HCT116 (cell line): ENCODE data around the gene ESPL1. TPM values are rescaled to one million over a fixed set of nuclear protein-coding genes. Genes with fewer than 3 reads are reported as not detected.

Experiments used
- ATAC-seq: fragments of 200-7000 bp; cut with Tn5 transposase; 2 replicates; pipeline ENCODE4 v1.9.1; 2020; ENCODE audit warnings: mild to moderate bottlenecking, moderate library complexity
- BruUV-seq: library from RNA; stranded (reverse); fragments of 400-500 nt; replicated peaks from 2 replicates; lab custom pipeline; 2021; lab: Mats Ljungman, UMichigan
- CTCF ChIA-PET: fragments of 300-600 bp; sonication (Branson Sonifier 250); formaldehyde crosslinking; loops from one replicate; lab custom pipeline; 2021; ENCODE audit warnings: antibody characterized with exemption; lab: Charles Lee
- POLR2A ChIA-PET: fragments of 300-600, 350-600 bp; sonication (Branson Sonifier 250); formaldehyde crosslinking; loops from one replicate; lab custom pipeline; 2021; ENCODE audit warnings: antibody characterized with exemption; lab: Charles Lee
- RAD21 ChIA-PET, 2 experiments: fragments of 300-600 bp; sonication (Branson Sonifier 250); formaldehyde crosslinking; loops; one replicate each; lab custom pipeline; 2023; ENCODE audit warnings: low total read pairs in 2 of 2; ENCODE audit not compliant: uncharacterized antibody in 2 of 2, unreplicated experiment in 2 of 2, low non-redundant PET in 1 of 2; lab: Charles Lee
- DNase-seq: peaks from one replicate; pipeline ENCODE4 v3.0.0-alpha.2; 2010; ENCODE audit warnings: low read depth, low spot score
- H2AFZ ChIP-seq: fragments of 200-600 bp; shearing (Covaris generic), sonication (generic); 2 replicates; pipeline ENCODE4 v1.6.1; 2017; ENCODE audit warnings: low read depth, mixed run types, mixed read lengths, antibody characterized with exemption, low read length; ENCODE audit not compliant: poor library complexity, severe bottlenecking
- H3K27ac ChIP-seq: 2 replicates; pipeline ENCODE4 v1.5.1; 2012; ENCODE audit warnings: low read depth, low read length
- H3K27me3 ChIP-seq: fragments of 200-600 bp; sonication (generic); 2 replicates; pipeline ENCODE4 v1.6.1; 2016; ENCODE audit warnings: mixed run types, low read length, mixed read lengths; ENCODE audit not compliant: insufficient read depth
- H3K36me3 ChIP-seq, 2 experiments: fragments of 200-500 bp in 1 of 2; fragments of 200-600 bp in 1 of 2; sonication (Bioruptor generic) in 1 of 2; sonication (generic) in 1 of 2; 2 replicates each; pipeline versions ENCODE4 v1.5.1 to v1.6.1; 2014 to 2016; ENCODE audit warnings: low read length in 2 of 2, inconsistent platforms in 1 of 2, mixed read lengths in 1 of 2, mixed run types in 1 of 2; ENCODE audit not compliant: insufficient read depth in 2 of 2, control insufficient read depth in 1 of 2
- H3K4me1 ChIP-seq, 2 experiments: fragments of 200-600 bp in 1 of 2; sonication (generic) in 1 of 2; 2 replicates each; pipeline versions ENCODE4 v1.5.1 to v1.6.1; 2012 to 2017; ENCODE audit warnings: low read length in 2 of 2, inconsistent platforms in 1 of 2, mild to moderate bottlenecking in 1 of 2, mixed read lengths in 1 of 2, mixed run types in 1 of 2, moderate library complexity in 1 of 2; ENCODE audit not compliant: insufficient read depth in 2 of 2, control insufficient read depth in 1 of 2
- H3K4me2 ChIP-seq: fragments of 200-600 bp; sonication (generic); 2 replicates; pipeline ENCODE4 v1.6.1; 2017; ENCODE audit warnings: mixed run types, low read length, mixed read lengths
- H3K4me3 ChIP-seq, 2 experiments: fragments of 200-600 bp in 1 of 2; sonication (generic) in 1 of 2; replicated peaks in 1 of 2; 2 replicates each; pipeline ENCODE4 v1.5.1; 2011 to 2016; ENCODE audit warnings: low read length in 2 of 2, control low read depth in 1 of 2, low read depth in 1 of 2, mild to moderate bottlenecking in 1 of 2, mixed read lengths in 1 of 2, mixed run types in 1 of 2
- H3K79me2 ChIP-seq: fragments of 200-600 bp; sonication (generic); 2 replicates; pipeline ENCODE4 v1.6.1; 2017; ENCODE audit warnings: mild to moderate bottlenecking, mixed run types, low read length, moderate library complexity, mixed read lengths; ENCODE audit not compliant: insufficient read depth
- H3K9ac ChIP-seq: fragments of 200-600 bp; sonication (generic); 2 replicates; pipeline ENCODE4 v1.6.1; 2016; ENCODE audit warnings: low read length, mixed read lengths
- H3K9me2 ChIP-seq: fragments of 200-600 bp; sonication (generic), shearing (Covaris generic); 2 replicates; pipeline ENCODE4 v1.6.1; 2017; ENCODE audit warnings: mixed run types, mild to moderate bottlenecking, moderate library complexity; ENCODE audit not compliant: insufficient read depth
- H3K9me3 ChIP-seq, 2 experiments: fragments of 200-500 bp in 1 of 2; fragments of 200-600 bp in 1 of 2; sonication (Bioruptor generic) in 1 of 2; sonication (generic) in 1 of 2; 2 replicates each; pipeline ENCODE4 v1.6.1; 2014 to 2017; ENCODE audit warnings: low read length in 2 of 2, mixed read lengths in 2 of 2, inconsistent platforms in 1 of 2, low read depth in 1 of 2, mild to moderate bottlenecking in 1 of 2, mixed run types in 1 of 2, moderate library complexity in 1 of 2; ENCODE audit not compliant: control insufficient read depth in 1 of 2, insufficient read depth in 1 of 2
- H4K20me1 ChIP-seq: fragments of 200-600 bp; sonication (generic), shearing (Covaris generic); 2 replicates; pipeline ENCODE4 v1.6.1; 2017; ENCODE audit warnings: mixed run types, mild to moderate bottlenecking, moderate library complexity; ENCODE audit not compliant: insufficient read depth
- ATF3 ChIP-seq: IDR thresholded peaks from 2 replicates; pipeline ENCODE4 v1.6.1; 2012
- EGR1 ChIP-seq: IDR thresholded peaks from 2 replicates; pipeline ENCODE4 v1.6.1; 2012; ENCODE audit warnings: low read depth
- EZH2 ChIP-seq: fragments of 200-600 bp; sonication (generic); IDR thresholded peaks from 2 replicates; pipeline ENCODE4 v1.6.1; 2017; ENCODE audit warnings: antibody characterized with exemption, mixed run types
- MAX ChIP-seq: IDR thresholded peaks from 2 replicates; pipeline ENCODE4 v1.6.1; 2012
- RAD21 ChIP-seq: IDR thresholded peaks from 2 replicates; pipeline ENCODE4 v1.6.1; 2012; ENCODE audit warnings: low read depth, mild to moderate bottlenecking
- REST ChIP-seq: IDR thresholded peaks from 2 replicates; pipeline ENCODE4 v1.6.1; 2012; ENCODE audit warnings: low read depth
- SRF ChIP-seq: IDR thresholded peaks from 2 replicates; pipeline ENCODE4 v1.6.1; 2012; ENCODE audit warnings: low read depth
- intact Hi-C: fragments of 100-400 bp; cut with micrococcal nuclease; formaldehyde crosslinking; loops from 2 replicates; pipeline ENCODE4 v1.10.0; 2022
- total RNA-seq: library from RNA; stranded (reverse); gene quantifications from one replicate; pipeline ENCODE4 v1.2.1, GENCODE V29; 2021; ENCODE audit not compliant: unreplicated experiment

ESPL1 gene
- total RNA-seq, 1 experiment from 2014 or later, result 50.3 TPM

- H3K27me3 ChIP-seq, result no peaks in the 10 kb centered on the region
- H4K20me1 ChIP-seq, result no peaks in the 10 kb centered on the region
- no peaks in the 10 kb centered on the region for H3K9me2 ChIP-seq
- no TSS peak for BruUV-seq
- TF ChIP-seq MAX, result no peak
- TF ChIP-seq ATF3, result no peak
- no peak for TF ChIP-seq EGR1
- TF ChIP-seq RAD21, result no peak
- TF ChIP-seq EZH2, result no peak
- TF ChIP-seq REST, result no peak
- TF ChIP-seq SRF, result no peak
- TF ChIP-seq, all 23 proteins: peak for 0
- ChIA-PET RAD21 (no interaction called here), POLR2A (no interaction called here), CTCF (interaction anchor here (1.3 kb wide), 1 partner anchor 79 kb away, joined by 4 read pairs; no protein-coding TSS in a partner anchor)
- Histone ChIP-seq H2AFZ (no peak overlapping the region), H3K36me3 (peaks cover 36 to 42% of the 10 kb centered on the region in 2 experiments; a peak in 3 of 4 replicates), H3K4me2 (no peak overlapping the region), H3K9me3 (no peaks in the 10 kb centered on the region), H3K4me3 (no peak overlapping the region), H3K9ac (no peak overlapping the region), H3K79me2 (peaks cover 21% of the 10 kb centered on the region), H3K4me1 (peaks cover 10 to 19% of the 10 kb centered on the region in 2 experiments), H3K27ac (no peak overlapping the region)
- DNase-seq, result no peak
- intact Hi-C loops, result no loop called here
- no peak for ATAC-seq
Observed at GRCh38 chr12:53292426-53292825, 24.3 kb downstream of the ESPL1 start.
